GM18861 (cell line): ENCODE data around the gene KANK3.
"Not testable (repeated sequence)": the region's sequence is repeated elsewhere in the genome, so short reads cannot be mapped to it uniquely, and the experiment has no call there.

ENCODE experiments used
- ATAC-seq: cut with Tn5 transposase; IDR thresholded peaks from one replicate; pipeline ENCODE4 v1.9.1; 2021; ENCODE audit not compliant: unreplicated experiment

KANK3 gene

GRCh38 chr19:8320564-8321066, 22.4 kb downstream of the KANK3 start:
- peak; percentile 5 for ATAC-seq

- no peak for ATAC-seq
Observed at GRCh38 chr19:8319807-8320520, 23.1 kb downstream of the KANK3 start.

- ATAC-seq, result not testable (repeated sequence)
Observed at GRCh38 chr19:8318835-8319234, 24.2 kb downstream of the KANK3 start.

GRCh38 chr19:8316351-8317125, 26.5 kb downstream of the KANK3 start:
- no peak for ATAC-seq

DNA sequence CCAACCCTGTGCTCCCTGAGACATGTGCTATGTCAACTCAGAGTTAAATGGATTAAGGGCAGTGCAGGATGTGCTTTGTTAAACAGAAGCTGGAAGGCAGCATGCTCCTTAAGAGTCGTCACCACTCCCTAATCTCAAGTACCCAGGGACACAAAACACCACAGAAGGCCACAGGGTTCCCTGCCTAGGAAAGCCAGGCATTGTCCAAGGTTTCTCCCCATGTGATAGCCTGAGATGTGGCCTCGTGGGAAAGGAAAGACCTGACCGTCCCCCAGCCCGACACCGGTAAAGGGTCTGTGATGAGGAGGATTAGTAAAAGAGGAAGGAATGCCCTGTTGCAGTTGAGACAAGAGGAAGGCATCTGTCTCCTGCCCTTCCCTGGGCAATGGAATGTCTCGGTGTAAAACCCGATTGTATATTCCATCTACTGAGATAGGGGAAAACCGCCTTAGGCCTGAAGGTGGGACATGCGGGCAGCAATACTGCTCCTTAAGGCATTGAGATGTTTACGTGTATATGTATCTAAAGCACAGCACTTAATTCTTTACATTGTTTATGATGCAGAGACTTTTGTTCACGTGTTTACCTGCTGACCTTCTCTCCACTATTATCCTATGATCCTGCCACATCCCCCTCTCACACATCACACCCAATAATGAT, 28.0 kb downstream of the KANK3 start:
- ATAC-seq, result not testable (repeated sequence)

DNA sequence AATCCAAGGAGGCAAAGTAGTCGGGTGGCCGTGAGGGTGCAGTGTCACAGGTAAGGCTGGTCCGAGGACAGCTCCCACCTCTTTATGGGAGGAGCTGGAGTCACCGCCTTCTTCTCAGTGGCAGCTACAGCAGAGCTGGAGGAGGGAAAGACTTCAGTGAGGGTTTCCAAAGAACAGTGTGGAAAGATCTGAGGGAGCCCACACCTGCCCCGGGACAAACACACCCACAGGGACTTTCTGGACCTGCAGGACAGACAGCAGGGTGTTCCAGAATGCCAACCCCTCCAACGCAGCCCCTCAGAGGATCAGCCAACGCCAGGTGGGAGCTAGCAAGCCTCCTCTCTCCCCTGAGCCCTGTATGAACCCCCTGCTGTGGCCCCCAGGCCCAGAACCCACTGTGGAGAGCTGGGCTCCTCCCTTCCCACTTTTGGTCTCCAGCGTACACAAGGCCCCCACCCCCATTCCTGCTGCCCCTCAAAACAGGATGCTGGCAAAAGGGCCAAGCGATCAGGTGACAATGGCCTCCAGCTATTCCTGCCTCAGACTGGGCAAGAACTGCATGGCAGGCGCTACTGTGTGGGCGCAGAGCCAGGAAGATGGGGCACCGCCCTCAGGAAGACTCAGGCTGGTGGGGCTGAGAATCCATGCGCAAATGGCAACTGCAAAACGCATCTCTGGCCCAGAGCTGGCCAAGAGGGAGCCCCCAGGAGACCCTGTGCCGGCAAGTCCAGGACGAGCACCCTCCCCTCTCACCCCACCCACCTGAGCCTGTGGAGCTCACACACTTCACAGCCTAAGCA, 31.4 kb downstream of the KANK3 start:
- no peak for ATAC-seq

GRCh38 chr19:8310342-8311055, 32.6 kb downstream of the KANK3 start:
- no peak for ATAC-seq

- ATAC-seq, result no peak
Observed at GRCh38 chr19:8308891-8309291, 34.2 kb downstream of the KANK3 start.

GRCh38 chr19:8307965-8308866, 34.8 kb downstream of the KANK3 start, which contains the start of gene CD320:
Gene CD320, minus strand, starts transcription at chr19:8308358. Its CDS starts 68 bp downstream, at chr19:8308290.
- ATAC-seq, result peak; percentile 72

DNA sequence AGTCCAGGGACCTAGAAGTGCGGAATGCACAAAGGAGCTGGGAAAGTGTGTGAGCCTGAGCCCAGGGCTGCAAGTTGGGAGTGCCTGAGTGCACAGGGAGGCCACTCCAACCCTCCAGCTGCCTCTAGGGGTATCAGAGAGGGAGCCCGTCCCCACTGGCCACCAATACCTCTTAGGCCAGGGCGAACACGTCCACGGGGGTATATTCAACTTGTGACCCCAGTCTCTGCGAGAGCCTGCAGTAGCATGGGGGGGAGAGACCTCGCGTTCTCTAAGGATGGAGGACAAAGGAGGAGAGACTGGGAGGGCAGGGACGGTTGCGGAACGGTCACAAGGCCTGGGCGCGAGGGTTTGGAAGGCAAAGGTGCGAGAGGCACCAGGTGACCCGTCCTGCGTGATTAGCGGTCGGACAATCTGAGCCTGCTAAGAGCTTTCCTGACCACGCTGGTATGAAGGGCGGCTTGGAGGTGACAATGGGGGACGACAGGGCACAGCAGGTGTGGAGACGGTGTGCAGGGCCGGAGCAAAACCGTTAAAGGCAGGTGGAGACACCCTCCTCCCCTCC, 35.6 kb downstream of the KANK3 start:
- no peak for ATAC-seq

DNA sequence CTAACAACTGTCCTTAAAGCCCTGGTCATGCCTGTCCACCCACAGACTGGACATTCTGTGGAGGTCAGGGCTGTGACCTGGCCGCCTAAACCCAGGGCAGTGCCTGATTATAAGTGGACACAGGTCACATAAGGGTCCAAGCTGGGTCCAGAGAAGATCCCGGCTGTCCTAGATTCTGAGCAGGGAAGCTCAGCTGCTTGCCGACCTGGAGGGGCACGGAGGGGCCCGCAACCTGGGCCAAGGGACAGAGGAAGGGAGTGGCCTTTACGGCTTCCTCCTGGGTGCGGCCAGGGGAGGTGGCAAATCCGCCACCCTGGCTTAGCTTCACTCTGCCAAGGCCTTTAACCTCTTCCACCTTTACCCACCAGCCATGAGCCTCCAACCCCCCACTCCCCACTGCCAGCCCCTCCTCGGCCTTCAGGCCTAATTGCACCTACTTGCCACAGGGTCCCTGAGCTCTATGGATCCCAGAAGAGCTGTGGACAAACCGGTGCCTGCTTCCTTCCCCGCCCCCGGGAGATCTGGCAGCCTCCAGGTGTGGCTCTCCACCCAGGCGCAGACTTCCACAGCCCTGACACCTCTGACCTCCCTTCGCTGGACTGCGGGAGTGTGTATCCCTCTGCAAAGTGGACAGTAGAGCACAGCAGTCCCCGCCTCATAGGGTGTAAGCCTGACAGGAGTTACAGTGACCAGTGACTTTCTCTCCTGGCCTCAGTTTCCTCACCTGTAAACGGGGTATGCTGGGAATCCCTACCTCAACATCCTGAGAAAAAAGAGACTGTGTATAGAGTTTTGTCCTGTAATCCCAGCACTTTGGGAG, 36.6 kb downstream of the KANK3 start:
- ATAC-seq, result no peak

DNA sequence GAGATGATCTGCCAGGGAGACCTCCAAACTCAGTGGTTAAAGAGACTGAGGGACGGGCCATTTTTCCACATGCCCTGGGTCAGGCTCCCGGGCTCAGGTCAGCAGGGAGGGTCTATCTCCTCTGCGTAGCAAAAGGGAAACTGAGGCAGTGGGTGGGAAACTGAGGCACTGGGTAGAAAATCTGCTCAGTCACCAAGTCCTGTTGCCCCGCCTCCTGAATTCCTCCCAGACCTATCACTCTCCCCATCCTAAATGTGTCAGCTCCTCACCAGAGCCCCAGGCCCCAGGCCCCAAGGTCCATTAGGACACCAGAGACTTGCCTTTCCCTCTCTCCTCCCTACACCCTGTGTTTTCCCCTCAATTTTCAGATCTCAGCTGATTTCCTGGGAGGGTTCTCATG, 37.3 kb downstream of the KANK3 start:
- ATAC-seq, result no peak

GRCh38 chr19:8304841-8305621, 38.0 kb downstream of the KANK3 start:
- no peak for ATAC-seq

- no peak for ATAC-seq
Observed at GRCh38 chr19:8302734-8303133, 40.3 kb downstream of the KANK3 start.

DNA sequence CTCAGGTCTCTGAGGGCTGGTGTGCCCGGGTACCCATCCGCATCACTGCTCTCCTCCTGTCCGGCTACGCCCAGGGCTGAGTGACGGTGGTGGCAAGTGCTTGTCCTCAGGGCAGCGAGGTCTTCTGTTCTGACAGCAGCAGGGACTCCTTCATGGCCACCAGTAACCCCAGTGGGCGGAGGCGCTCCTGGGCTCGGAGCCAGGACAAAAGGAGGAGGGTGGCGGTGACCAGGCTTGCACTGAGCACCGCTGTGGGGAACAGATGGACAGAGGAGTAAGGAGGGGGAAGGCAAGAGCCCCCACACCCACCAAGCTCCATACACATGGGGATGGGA, 40.7 kb downstream of the KANK3 start:
- no peak for ATAC-seq

DNA sequence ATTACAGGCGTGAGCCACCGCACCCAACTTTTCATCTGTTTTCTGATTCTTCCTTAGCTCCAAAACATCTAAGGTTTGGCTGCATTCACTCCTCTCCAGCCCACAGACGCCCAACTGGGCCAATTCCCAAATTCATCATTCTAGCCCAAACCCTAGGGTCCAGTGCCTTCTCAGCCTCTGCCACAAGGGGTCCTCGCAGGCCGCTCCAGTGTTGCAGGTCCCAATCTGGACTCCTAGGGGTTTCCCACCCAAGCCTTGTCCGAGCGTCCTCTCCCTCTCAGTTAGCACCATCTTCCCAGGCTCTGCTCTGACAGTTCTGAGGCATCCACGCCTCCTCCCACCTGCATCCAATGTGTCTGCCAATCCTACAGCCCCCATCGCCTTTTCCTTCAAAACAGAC, 51.7 kb downstream of the KANK3 start:
- not testable (repeated sequence) for ATAC-seq

- not testable (repeated sequence) for ATAC-seq
Observed at GRCh38 chr19:8276508-8276907, 66.6 kb downstream of the KANK3 start.
